Measurements from ENCODE around the gene KRTAP10-9.
"Not testable (repeated sequence)": the region's sequence is repeated elsewhere in the genome, so short reads cannot be mapped to it uniquely, and the experiment has no call there.

Gene KRTAP10-9

DNA sequence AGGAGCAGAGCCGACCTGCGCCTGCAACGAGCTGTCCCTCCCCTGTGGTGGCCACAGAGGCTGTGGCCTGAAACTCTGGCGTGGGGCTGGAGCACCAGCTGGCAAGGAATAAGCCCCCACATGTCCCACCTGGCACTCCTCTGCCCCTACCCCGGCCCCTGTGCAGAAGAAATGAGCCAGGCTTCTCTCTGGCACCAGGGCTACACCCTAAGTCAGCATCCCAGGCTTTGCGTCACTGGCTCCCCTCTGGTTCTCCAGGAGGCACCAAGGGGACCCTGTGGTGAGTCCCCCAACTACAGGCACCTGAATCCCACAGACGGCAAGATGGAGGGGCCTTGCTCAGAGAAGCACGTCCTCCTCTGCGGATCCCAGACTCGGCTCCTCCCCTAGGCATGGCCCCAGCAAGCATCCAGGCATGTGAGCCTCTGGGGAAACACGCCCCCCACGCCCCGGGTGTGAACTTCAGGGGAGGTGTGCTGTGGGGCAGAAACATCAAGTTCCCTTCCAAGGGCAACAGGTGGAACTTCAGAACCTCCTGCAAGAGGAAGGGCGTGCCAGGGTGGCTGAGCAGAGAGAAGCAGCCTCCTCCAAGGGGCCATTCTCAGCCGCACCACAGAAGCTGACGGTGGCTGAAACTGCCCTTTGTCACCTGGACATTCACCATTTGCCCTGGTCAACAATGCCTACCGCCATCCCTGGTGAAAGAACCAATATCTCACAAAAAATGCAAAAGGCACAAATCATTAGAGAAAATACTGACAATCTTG lies 23.6 kb upstream of the KRTAP10-9 start:
- WGBS (ENCODE audit: extremely low coverage, insufficient coverage, low lambda C conversion rate): no CpG with 5 or more reads among the region's 17 CpGs
- H3K27ac ChIP-seq (ENCODE audit: low read depth, low read length): no peak overlapping the region
- H4K8ac ChIP-seq (ENCODE audit: low read depth, low read length): no peak overlapping the region

DNA sequence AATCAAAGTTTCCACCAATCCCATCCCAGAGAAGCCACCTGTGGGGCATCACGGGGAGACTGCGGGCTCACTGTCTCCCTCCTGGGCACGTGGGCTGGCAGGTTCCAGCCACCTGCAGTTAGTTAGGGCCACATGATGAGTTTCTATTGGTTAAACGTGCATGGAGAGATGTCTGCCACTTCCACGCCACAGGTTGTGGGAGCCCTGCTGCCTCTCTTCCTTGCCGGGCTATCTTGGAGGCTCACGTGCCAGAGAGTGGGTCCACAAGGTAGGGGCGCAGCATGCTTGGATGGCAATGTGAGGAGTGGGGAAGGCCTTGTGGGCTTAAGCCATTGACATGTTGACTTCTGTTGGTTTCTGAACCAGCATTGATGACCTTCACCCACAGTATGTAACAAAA lies 23.0 kb upstream of the KRTAP10-9 start:
- Histone ChIP-seq H2BK5ac (ENCODE audit: low read length) (no peak overlapping the region), H3K36me3 (ENCODE audit: control insufficient read depth, insufficient read depth, low read length) (no peaks in the 10 kb centered on the region), H3K4me3 (ENCODE audit: low read length) (no peak overlapping the region), H2BK15ac (replicated peaks; ENCODE audit: low read depth) (no peak overlapping the region), H4K8ac (ENCODE audit: low read depth, low read length) (no peak overlapping the region), H3K9ac (ENCODE audit: low read length) (no peak overlapping the region), H2BK120ac (ENCODE audit: low read depth, low read length) (no peak overlapping the region), H3K4ac (ENCODE audit: low read depth, low read length) (no peak overlapping the region), H3K18ac (ENCODE audit: low read length) (no peak overlapping the region), H3K4me1 (ENCODE audit: control insufficient read depth, low read depth, low read length) (no peaks in the 10 kb centered on the region), H2AK5ac (ENCODE audit: low read length) (no peak overlapping the region), H3K79me1 (ENCODE audit: low read length) (no peaks in the 10 kb centered on the region), H4K5ac (ENCODE audit: low read length) (no peak overlapping the region), H3K56ac (ENCODE audit: low read length) (no peak overlapping the region), H3K79me2 (ENCODE audit: control insufficient read depth, insufficient read depth, low read length) (no peaks in the 10 kb centered on the region), H3K23ac (ENCODE audit: low read length) (no peak overlapping the region), H3K27ac (ENCODE audit: low read depth, low read length) (no peak overlapping the region), H3K4me2 (ENCODE audit: low read length) (no peak overlapping the region), H3K27me3 (ENCODE audit: insufficient read depth, low read length, poor library complexity) (no peaks in the 10 kb centered on the region)
- no CpG with 5 or more reads among the region's 8 CpGs for WGBS (ENCODE audit: extremely low coverage, insufficient coverage, low lambda C conversion rate)
- no peak for DNase-seq

More for the DNA sequence above, 23.6 kb upstream of the KRTAP10-9 start:
- Histone ChIP-seq H2BK5ac (ENCODE audit: low read length) (no peak overlapping the region), H3K18ac (ENCODE audit: low read length) (no peak overlapping the region), H3K4ac (ENCODE audit: low read depth, low read length) (no peak overlapping the region), H3K27me3 (ENCODE audit: insufficient read depth, low read length, poor library complexity) (no peaks in the 10 kb centered on the region), H3K56ac (ENCODE audit: low read length) (no peak overlapping the region), H4K5ac (ENCODE audit: low read length) (no peak overlapping the region), H2AK5ac (ENCODE audit: low read length) (no peak overlapping the region), H3K23ac (ENCODE audit: low read length) (no peak overlapping the region), H3K79me1 (ENCODE audit: low read length) (no peaks in the 10 kb centered on the region), H3K9ac (ENCODE audit: low read length) (no peak overlapping the region), H2BK120ac (ENCODE audit: low read depth, low read length) (no peak overlapping the region), H3K79me2 (ENCODE audit: control insufficient read depth, insufficient read depth, low read length) (no peaks in the 10 kb centered on the region), H2BK15ac (replicated peaks; ENCODE audit: low read depth) (no peak overlapping the region), H3K4me1 (ENCODE audit: control insufficient read depth, low read depth, low read length) (no peaks in the 10 kb centered on the region), H3K4me3 (ENCODE audit: low read length) (no peak overlapping the region), H3K4me2 (ENCODE audit: low read length) (no peak overlapping the region), H3K36me3 (ENCODE audit: control insufficient read depth, insufficient read depth, low read length) (no peaks in the 10 kb centered on the region)
- DNase-seq: no peak

- H3K23ac ChIP-seq (ENCODE audit: low read length): no peak overlapping the region
- no peak overlapping the region for H3K4ac ChIP-seq (ENCODE audit: low read depth, low read length)
- H2BK5ac ChIP-seq (ENCODE audit: low read length): no peak overlapping the region
- WGBS (ENCODE audit: extremely low coverage, insufficient coverage, low lambda C conversion rate): no CpG with 5 or more reads among the region's 4 CpGs
- no peak overlapping the region for H3K4me2 ChIP-seq (ENCODE audit: low read length)
- no peaks in the 10 kb centered on the region for H3K4me1 ChIP-seq (ENCODE audit: control insufficient read depth, low read depth, low read length)
- no peak overlapping the region for H3K27ac ChIP-seq (ENCODE audit: low read depth, low read length)
- no peak overlapping the region for H3K4me3 ChIP-seq (ENCODE audit: low read length)
- no peak overlapping the region for H4K5ac ChIP-seq (ENCODE audit: low read length)
- H2BK120ac ChIP-seq (ENCODE audit: low read depth, low read length): no peak overlapping the region
- H3K79me1 ChIP-seq (ENCODE audit: low read length): no peaks in the 10 kb centered on the region
- no peaks in the 10 kb centered on the region for H3K27me3 ChIP-seq (ENCODE audit: insufficient read depth, low read length, poor library complexity)
- no peak overlapping the region for H3K56ac ChIP-seq (ENCODE audit: low read length)
- H3K79me2 ChIP-seq (ENCODE audit: control insufficient read depth, insufficient read depth, low read length): no peaks in the 10 kb centered on the region
- no peak overlapping the region for H4K8ac ChIP-seq (ENCODE audit: low read depth, low read length)
- no peak overlapping the region for H3K18ac ChIP-seq (ENCODE audit: low read length)
- H2BK15ac ChIP-seq (replicated peaks; ENCODE audit: low read depth): no peak overlapping the region
- DNase-seq: no peak
- no peak overlapping the region for H2AK5ac ChIP-seq (ENCODE audit: low read length)
- no peak overlapping the region for H3K9ac ChIP-seq (ENCODE audit: low read length)
- no peaks in the 10 kb centered on the region for H3K36me3 ChIP-seq (ENCODE audit: control insufficient read depth, insufficient read depth, low read length)
Measured at GRCh38 chr21:44606495-44606894, 20.4 kb upstream of the KRTAP10-9 start.

DNA sequence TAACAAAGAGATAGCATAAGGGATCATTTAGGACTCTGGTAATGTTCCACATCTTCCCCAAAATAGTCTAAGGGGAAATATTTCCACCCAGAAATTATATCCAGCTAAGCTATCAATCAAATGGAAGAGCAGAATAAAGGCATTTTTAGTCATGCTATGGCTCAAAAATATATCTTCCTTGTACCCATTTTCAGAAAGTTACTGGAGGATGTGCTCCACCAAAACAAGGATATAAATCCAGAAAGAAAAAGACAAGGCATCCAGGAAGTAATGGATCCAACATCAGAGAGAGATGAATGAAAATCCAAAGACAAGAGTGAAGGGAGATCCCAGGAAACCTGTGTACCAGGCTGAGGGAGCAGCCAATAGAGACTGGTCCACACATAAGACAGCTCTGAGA lies 17.7 kb upstream of the KRTAP10-9 start:
- Histone ChIP-seq H3K4me2 (ENCODE audit: low read length) (no peak overlapping the region), H4K8ac (ENCODE audit: low read depth, low read length) (no peak overlapping the region), H3K27me3 (ENCODE audit: insufficient read depth, low read length, poor library complexity) (no peaks in the 10 kb centered on the region), H2BK15ac (replicated peaks; ENCODE audit: low read depth) (no peak overlapping the region), H2AK5ac (ENCODE audit: low read length) (no peak overlapping the region), H3K18ac (ENCODE audit: low read length) (no peak overlapping the region), H3K79me1 (ENCODE audit: low read length) (no peaks in the 10 kb centered on the region), H3K9ac (ENCODE audit: low read length) (no peak overlapping the region), H3K27ac (ENCODE audit: low read depth, low read length) (no peak overlapping the region), H3K79me2 (ENCODE audit: control insufficient read depth, insufficient read depth, low read length) (no peaks in the 10 kb centered on the region), H3K23ac (ENCODE audit: low read length) (no peak overlapping the region), H3K4me1 (ENCODE audit: control insufficient read depth, low read depth, low read length) (no peaks in the 10 kb centered on the region), H3K4me3 (ENCODE audit: low read length) (no peak overlapping the region), H3K56ac (ENCODE audit: low read length) (no peak overlapping the region), H2BK5ac (ENCODE audit: low read length) (no peak overlapping the region), H2BK120ac (ENCODE audit: low read depth, low read length) (no peak overlapping the region), H4K5ac (ENCODE audit: low read length) (no peak overlapping the region), H3K4ac (ENCODE audit: low read depth, low read length) (no peak overlapping the region), H3K36me3 (ENCODE audit: control insufficient read depth, insufficient read depth, low read length) (no peaks in the 10 kb centered on the region)
- no peak for DNase-seq

DNA sequence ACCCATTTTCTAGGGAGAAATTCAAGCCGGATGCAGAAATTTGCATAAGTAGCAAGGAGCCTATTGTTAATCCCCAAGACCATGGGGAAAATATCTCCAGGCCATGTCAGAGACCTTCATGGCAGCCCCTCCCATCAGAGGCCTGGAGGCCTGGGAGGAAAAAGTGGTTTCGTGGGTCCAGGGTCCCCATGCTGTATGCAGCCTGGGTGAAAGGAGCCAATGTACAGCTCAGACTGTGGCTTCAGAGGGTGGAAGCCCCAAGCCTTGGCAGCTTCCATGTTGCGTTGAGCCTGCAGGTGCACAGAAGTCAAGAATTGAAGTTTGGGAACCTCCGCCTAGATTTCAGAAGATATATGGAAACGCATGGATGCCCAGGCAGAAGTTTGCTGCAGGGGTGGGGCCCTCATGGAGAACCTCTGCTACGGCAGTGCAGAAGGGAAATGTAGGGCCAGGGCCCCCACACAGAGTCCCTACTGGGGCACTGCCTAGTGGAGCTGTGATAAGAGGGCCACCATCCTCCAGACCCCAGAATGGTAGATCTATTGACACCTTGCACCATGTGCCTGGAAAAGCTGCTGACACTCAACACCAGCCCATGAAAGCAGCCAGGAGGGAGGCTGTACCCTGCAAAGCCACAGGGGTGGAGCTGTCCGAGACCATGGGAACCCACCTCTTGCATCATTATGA lies 16.6 kb upstream of the KRTAP10-9 start:
- not testable (repeated sequence) for H3K27me3 ChIP-seq (ENCODE audit: insufficient read depth, low read length, poor library complexity); H3K56ac ChIP-seq (ENCODE audit: low read length); H3K79me1 ChIP-seq (ENCODE audit: low read length); H4K5ac ChIP-seq (ENCODE audit: low read length); H3K18ac ChIP-seq (ENCODE audit: low read length); H3K4me3 ChIP-seq (ENCODE audit: low read length); H3K4me1 ChIP-seq (ENCODE audit: control insufficient read depth, low read depth, low read length); H2BK120ac ChIP-seq (ENCODE audit: low read depth, low read length); H3K23ac ChIP-seq (ENCODE audit: low read length); H3K9ac ChIP-seq (ENCODE audit: low read length); DNase-seq; H2BK15ac ChIP-seq (replicated peaks; ENCODE audit: low read depth); H4K8ac ChIP-seq (ENCODE audit: low read depth, low read length); H3K79me2 ChIP-seq (ENCODE audit: control insufficient read depth, insufficient read depth, low read length); H3K4ac ChIP-seq (ENCODE audit: low read depth, low read length); H3K4me2 ChIP-seq (ENCODE audit: low read length); H2AK5ac ChIP-seq (ENCODE audit: low read length); H2BK5ac ChIP-seq (ENCODE audit: low read length); H3K36me3 ChIP-seq (ENCODE audit: control insufficient read depth, insufficient read depth, low read length); H3K27ac ChIP-seq (ENCODE audit: low read depth, low read length)
- WGBS (ENCODE audit: extremely low coverage, insufficient coverage, low lambda C conversion rate): no CpG with 5 or more reads among the region's 7 CpGs
